HG03439 (cell line): ENCODE results near the gene ABHD16A.

Experiments used
- ATAC-seq: cut with Tn5 transposase; IDR thresholded peaks from one replicate; pipeline ENCODE4 v1.9.1; 2021; ENCODE audit warnings: mild to moderate bottlenecking, moderate library complexity; ENCODE audit not compliant: unreplicated experiment

The ABHD16A gene

DNA sequence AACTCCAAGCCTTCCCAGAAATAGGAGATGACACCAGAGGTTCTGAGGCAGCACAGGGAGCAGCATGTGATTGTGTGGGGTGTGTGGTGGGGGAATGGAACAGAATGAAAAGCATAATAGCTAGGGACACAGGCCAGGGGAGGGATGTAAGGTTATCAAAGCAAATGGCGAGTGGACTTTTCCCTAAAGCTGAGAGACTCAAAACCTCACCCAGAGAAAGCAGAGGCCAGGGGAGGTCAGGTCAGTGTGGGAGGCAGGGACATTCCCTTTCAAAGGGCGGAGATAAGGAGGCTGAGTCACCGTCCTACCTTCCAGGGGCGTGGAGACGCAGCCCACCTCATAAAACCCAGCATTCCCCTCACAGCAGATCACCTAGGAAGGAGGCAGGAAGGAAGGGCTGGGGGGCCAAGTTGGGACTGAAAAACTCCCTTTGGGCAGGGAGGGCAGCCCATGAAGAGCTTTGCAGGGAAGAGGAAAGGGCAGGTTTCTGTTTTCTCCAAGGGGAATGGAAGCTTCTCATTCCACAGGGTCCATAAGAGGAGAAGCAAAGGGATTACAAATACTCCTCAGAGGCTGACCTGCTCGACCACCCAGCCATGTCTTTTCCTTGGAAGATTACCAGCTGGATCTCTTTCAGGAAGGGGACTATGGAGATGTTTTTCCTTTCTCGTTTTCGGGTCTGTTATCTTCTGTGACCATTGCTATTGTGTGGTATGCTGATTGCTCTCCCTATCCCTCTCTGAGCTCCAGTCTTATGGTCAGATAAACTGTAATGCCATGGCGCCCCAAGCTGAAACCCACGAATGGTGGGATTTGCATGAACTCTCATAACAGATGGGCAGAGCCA, 12.7 kb downstream of the ABHD16A start:
- no peak for ATAC-seq

GRCh38 chr6:31689249-31690110, 13.6 kb downstream of the ABHD16A start:
- ATAC-seq = no peak

GRCh38 chr6:31687860-31688693, 15.0 kb downstream of the ABHD16A start:
- no peak for ATAC-seq

DNA sequence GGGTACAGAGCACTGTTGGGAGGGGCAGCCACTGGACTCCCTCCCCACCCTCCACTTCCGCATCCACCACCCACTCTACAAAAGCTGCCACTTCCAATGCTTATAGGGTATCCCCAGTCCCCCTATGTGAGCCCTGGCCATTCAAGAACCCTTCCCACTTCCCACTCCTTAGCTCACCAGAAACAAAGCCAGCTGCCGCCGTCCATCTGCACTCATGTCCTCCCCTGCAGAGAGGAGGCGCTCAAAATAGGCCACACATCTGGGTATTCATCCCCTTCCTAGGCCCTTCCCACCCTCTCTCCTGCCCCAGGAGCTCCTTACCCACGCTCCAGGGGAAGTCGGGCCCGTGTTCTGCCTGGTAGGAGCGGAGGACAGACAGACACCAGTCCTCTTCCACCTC, 15.8 kb downstream of the ABHD16A start:
- ATAC-seq = no peak

DNA sequence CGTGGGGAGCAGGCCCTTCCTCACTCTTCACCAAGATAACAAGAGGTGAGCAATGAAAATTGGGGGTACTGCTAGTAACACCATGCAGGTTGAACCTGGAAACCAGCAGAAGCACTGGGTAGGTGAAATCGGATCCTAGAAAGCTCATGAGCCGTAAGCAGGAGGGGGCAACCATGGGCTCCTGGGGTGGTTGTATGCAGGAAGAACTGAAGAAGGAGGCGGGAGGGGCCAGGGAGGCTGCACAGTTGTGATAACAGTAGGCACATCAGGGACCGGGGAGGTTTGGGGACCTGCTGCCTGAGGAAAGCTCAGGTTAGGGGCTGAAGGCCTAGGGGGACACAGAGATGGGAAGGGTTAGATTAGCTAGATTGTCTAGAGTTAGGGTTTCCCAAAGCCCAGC, 16.6 kb downstream of the ABHD16A start:
- no peak for ATAC-seq

DNA sequence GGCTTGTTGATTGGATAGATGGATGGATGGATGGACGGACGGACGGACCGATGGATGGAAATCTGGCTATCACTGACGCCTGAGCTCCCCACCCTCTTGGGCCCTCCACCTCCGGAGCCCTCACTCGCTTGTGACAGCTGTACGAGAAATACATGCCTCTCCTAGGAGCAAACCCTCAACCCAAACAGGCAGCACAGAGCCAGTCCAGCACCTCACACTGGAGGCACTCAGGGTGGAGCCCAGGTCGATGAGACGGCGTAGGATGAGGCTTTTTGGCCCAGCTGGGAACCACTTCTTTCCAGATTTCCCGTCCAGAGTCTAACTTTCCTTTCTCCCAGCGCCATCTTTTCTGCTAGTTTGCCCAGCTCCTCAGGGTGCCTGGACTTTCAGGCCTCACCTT, 19.5 kb downstream of the ABHD16A start:
- no peak for ATAC-seq

GRCh38 chr6:31681135-31681671, 21.9 kb downstream of the ABHD16A start:
- no peak for ATAC-seq

DNA sequence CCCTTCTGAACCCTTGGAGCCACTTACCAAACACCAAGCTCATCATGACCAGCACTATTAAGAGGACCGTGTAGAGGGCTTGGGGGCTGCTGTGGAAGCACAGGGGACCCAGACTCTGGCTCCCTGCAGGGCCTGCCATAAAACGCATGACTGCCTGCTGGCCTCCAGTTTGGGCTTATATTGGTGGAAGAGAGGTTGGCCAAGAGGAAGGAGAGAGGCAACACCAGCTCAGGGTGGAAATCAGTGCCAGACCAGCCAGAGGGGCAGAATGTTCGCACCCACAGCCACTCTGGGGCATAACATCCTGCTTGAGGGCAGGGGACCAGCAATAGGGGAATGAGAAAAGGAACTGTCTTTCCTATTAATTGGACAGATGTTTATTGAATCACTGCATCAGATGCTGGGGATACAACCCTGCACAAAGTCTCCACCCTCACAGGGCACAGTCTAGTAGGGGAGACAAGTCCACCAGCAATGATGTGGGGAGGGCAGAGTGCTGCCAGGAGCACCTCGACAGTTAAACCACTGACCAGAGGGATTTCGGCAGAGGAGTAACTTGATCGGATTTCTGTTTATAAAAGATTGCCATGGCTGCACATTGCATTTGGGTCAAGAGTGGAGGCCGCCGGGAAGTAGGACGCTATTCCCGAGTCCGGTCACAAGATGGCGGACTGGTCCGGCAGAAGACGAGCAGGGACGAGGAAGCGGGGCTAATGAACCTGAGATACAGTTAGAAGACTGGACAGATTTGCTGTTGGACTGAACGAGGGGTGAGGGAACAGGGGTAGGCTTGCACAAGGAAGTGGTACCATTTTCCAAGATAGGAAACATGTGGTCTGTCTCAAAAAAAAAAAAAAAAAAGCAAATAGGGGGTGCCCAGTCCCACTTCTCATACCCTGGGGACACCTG, 22.6 kb downstream of the ABHD16A start, which contains the start of gene LY6G5C:
TSS of gene LY6G5C (minus strand) at position 842 of the 909 bp plus-strand sequence. CDS start at position 148, 694 bp downstream.
- no peak for ATAC-seq

DNA sequence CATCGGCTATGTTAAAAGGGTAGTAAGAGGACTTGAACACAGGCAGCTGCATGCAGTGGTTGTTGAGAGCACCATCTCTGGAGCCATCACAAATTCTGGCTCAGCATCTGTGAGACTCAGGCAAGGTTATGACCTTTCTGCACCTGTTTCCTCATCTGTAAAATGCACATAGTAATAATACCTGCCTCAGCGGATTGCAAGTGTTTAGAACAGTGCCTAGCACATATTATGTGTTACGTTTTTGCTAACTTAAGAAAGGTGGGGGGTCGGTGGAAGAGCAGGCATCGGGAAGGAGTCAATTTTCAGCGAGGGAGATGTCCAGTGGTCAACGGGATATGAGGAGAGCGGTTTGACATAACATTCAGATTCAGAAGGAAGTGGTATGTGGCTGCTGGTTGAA, 25.2 kb downstream of the ABHD16A start:
- no peak for ATAC-seq

DNA sequence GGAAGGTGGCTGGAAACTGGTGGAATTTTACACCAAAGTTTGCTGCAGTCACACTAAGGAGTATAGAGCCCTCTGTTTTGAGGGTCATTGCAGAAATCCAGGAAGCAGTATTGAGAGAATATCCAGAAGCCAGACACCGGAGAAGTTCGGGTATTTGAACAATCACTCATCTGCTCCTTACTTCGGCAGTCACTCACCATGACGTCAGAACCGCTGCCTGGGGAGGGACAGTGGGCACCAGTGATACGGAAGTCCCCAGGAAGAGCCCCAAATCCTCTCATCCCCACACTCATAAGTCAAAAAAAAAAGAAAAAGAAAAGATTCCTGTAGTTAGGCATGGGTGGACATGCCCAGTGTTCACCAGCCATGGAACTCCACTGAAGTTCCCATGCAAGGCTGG, 26.2 kb downstream of the ABHD16A start:
- ATAC-seq = no peak

DNA sequence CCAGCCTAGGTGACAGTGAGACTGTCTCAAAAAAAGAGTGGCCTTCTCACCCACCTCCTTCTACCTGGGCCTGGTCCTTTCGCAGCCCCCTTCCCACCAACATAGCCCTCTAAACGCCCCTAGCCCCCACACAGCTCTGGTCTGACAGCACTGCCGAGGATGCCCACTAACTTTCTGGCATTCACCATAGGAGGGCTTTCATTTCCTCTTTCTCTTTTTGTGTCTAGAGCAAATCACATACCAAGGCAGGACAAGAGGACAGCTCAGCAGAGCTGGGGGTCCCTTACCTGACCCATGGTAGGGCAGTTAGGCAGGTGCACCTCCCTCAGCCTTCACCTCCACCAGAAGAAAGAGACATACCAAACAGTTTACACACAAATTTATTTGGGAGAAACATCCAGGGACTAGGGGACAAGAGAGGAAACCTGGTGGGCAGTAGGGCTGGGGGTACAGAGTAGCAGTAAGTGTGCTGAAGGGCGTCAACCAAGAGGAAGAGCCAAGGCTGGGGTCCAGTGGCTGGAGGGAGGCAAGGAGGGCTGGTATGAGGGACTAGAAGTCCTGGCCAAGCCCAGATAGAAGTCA, 26.7 kb downstream of the ABHD16A start:
- ATAC-seq = no peak

GRCh38 chr6:31669676-31670075, 33.4 kb downstream of the ABHD16A start, which contains the start of gene LY6G5B:
Gene LY6G5B (plus strand): TSS chr6:31669976. CDS start chr6:31670951, 975 bp downstream.
- no peak for ATAC-seq

DNA sequence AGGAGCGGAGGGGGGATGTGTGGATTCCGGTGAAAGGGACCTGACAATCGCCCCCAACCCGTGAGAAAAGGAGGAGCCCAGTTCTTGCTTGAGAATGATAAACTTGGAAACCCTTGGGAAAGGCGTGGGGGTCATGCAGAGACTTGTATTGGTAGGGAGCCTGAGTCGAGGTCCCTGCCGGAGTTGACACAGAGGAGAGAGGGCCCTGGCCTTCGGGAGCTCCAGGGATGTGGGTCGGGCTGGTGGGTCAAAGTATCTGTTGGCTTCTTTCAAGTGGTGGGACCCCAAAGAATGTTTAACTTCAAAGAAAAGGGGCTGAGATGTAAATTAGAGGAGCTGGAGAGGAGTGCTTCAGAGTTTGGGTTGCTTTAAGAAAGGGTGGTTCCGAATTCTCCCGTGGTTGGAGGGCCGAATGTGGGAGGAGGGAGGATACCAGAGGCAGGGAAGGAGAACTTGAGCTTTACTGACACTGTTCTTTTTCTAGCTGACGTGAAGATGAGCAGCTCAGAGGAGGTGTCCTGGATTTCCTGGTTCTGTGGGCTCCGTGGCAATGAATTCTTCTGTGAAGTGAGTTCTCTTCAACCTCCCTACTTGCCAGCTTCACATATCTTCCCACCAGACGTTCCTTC, 36.7 kb downstream of the ABHD16A start:
- ATAC-seq = no peak

GRCh38 chr6:31665501-31666336, 37.4 kb downstream of the ABHD16A start, which contains the start of gene CSNK2B:
Gene CSNK2B (plus strand): TSS chr6:31666080. CDS start chr6:31666832, 752 bp downstream.
- ATAC-seq = peak; percentile 80

DNA sequence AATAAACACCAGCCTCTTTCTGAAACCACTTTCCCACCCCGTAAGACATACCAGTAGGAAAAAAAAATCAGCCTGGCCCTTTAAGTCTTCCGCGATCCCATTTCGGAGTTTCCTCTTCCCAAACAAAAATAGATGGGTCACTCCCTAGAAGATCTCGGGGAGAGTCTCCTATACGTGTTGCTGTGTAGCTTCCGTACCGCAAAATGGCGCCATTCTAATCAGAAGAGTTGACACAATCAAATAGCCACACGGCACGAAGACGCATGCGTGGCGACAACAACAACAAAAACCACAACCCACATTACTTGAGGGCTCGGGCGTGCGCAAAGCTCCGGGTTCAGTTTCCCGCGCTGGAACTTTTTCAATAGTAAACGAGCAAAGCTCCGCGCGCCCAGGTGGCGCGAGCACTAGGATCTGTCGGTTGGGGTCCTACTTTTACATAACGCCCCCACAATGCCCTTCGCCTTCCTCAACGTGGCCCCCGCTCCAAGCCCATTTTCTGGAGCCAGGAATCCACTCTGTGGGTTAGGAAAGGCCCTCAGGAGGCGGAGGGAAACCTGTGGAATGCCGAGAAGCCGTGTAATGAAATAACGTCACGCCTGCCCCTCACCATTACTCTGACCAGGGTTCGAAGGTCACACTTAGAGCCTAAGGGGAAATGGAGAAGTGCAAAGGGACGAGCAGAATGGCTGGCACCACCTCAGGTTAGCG, 38.2 kb downstream of the ABHD16A start, which contains the start of gene GPANK1:
TSS of gene GPANK1 (minus strand) at position 208 of the 711 bp plus-strand sequence. CDS start 519 bp downstream, outside the sequence.
- peak; percentile 38 for ATAC-seq

DNA sequence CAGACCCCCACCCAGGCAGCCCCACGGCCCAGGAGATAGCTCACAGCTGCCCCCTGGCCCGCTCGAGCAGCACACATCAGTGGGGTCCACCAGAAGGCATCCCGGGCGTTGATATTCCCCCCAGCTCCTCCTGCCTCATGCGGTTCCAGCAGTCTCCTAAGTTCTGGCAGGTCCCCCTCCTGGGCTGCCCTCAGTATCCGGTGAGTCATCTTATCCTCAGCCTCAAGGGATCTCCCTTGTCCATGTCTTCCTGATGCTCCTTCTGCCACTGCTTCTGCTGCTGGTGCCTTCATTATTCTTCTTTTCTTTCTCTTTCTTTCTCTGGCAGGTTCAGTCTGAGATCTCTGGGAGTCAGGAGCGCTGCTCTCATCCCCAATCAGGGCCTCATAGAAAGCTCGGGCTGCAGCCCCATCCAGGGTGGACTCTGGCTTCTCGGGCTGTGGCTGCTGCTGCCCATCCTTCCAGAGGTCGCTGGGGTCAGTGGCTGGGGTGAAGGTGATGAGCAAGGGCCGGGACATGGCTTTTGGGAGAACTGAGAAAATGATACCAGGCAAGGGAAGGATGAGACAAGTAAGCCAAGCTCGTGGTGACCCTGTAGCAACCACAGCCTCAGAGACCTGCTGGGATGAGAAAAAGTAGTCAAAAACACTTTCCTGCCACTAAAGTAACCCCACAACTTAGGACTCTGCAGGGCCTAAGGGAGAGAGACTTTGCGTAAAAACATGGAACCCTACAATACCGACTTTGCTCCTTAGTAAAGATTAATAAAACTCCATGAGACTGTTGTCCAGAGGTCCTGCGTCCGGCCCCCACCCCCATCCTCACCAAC, 38.9 kb downstream of the ABHD16A start:
- ATAC-seq = peak; percentile 3
